NCI-H1417 treated with DMSO at 0.1 percent for 48 hours (cell line): ENCODE results near the gene ANO9.

Experiments used
- DNase-seq: peaks from one replicate; lab custom pipeline; 2025; lab: John Stamatoyannopoulos, UW

ANO9 gene

GRCh38 chr11:381501-382072 lies 60.2 kb downstream of the ANO9 start:
- DNase-seq: no peak

- DNase-seq: no peak
Measured at GRCh38 chr11:380996-381395, 60.8 kb downstream of the ANO9 start.

GRCh38 chr11:380491-380890 lies 61.3 kb downstream of the ANO9 start:
- no peak for DNase-seq

GRCh38 chr11:380095-380480 lies 61.7 kb downstream of the ANO9 start:
- no peak for DNase-seq

- DNase-seq: no peak
Measured at GRCh38 chr11:379205-380094, 62.4 kb downstream of the ANO9 start.

GRCh38 chr11:377883-378500 lies 63.8 kb downstream of the ANO9 start:
- DNase-seq: no peak

- no peak for DNase-seq
Measured at GRCh38 chr11:377174-377865, 64.5 kb downstream of the ANO9 start.

GRCh38 chr11:376531-377173 lies 65.2 kb downstream of the ANO9 start:
- DNase-seq: no peak

GRCh38 chr11:375065-376025 lies 66.5 kb downstream of the ANO9 start:
- no peak for DNase-seq

- no peak for DNase-seq
Measured at GRCh38 chr11:373716-374551, 67.9 kb downstream of the ANO9 start.

GRCh38 chr11:372809-373715 lies 68.7 kb downstream of the ANO9 start:
- no peak for DNase-seq

- no peak for DNase-seq
Measured at GRCh38 chr11:371716-372590, 69.9 kb downstream of the ANO9 start.

GRCh38 chr11:371051-371450 lies 70.8 kb downstream of the ANO9 start:
- no peak for DNase-seq

GRCh38 chr11:370070-370941 lies 71.5 kb downstream of the ANO9 start:
- no peak for DNase-seq

GRCh38 chr11:369336-370018 lies 72.3 kb downstream of the ANO9 start, which contains the start of gene B4GALNT4:
TSS of gene B4GALNT4 (plus strand) at chr11:369499. CDS start at chr11:369804, 305 bp downstream.
- DNase-seq: no peak
